GM21529 (cell line): ENCODE measurements around the gene RIMS4.

Experiments
- ATAC-seq: cut with Tn5 transposase; IDR thresholded peaks from one replicate; pipeline ENCODE4 v1.9.1; 2021; ENCODE audit not compliant: unreplicated experiment

The RIMS4 gene

DNA sequence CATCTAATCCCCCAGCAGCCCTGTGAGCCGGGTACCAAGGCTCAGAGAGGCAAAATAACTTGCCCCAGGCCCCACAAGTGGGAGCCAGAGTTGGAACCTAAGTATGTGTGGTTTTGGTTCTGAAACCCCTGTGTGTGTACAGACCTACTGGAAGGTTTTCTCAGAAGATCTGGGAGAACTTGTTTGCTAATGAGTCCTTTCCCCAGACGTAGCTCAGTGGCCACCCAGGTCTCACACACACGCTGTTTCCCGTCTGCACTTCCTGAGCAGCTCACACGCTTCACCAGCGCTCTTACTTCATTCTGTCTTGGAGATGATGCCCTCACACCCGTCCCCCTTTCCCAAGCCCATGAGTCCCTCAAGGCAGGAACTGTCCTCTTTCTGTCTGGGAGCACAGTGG is 87.0 kb downstream of the RIMS4 start:
- no peak for ATAC-seq

DNA sequence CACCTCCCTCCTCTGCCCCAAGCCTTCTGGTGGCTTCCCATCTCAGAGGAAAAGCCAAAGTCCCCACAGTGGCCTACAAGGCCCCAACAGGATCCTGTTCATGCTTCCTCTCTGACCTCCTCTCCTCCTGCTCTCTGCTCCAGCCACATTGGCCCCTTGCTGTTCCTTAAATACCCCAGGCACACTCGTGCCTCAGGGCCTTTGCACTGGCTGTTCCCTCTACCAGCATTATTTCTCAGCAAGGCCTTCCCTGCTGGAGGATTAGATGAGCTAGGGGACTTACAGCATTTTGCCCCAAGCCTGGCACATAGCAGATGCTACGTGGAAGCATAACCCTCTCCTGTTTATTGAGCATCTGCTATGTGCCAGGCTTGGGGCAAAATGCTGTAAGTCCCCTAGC is 87.4 kb downstream of the RIMS4 start:
- ATAC-seq: no peak

DNA sequence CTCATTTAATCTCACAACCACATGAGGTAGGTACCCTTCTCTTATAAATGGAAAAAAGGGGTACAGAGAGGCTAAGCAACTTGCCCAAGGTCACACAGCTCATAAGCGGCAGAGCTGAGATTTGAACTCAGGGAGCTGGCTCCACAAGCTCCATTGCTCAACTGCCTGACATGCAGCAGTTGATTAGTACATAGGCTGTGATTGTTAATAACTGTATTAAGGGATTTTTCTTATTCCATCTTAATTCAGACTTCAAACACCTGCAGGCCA is 88.6 kb downstream of the RIMS4 start:
- no peak for ATAC-seq

DNA sequence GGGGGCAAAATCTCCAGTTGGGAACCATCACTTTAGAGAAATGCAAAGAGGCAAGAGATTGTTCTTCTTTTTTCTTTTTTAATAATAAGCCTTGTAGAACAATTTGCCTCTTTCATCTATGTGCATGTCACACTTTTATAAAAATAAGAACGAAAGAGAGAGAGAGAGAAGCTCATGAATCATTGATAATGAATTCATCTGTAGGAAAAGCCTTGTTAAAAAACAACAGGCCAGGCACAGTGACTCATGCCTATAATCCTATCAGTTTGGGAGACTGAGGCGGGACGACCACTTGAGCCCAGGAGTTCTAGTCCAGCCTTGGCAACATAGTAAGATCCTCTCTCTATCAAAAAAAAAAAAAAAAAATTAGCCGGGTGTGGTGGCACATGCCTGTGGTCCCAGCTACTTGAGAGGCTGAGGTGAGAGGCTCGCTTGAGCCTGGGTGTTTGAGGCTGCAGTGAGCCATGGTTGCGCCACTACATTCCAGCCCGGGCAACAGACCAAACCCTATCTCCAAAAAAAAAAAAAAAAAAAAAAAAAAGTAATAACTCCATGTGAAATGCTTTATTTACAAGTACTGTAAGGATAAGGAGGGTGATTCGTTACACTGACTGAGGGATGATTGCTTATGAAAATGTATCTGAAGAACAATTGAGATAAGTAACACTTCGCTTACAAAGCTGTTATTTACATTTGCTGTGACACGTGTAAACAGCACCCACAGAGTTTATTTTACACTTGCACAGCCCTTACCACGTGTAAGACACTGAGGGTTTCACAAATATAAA is 89.2 kb downstream of the RIMS4 start:
- no peak for ATAC-seq

DNA sequence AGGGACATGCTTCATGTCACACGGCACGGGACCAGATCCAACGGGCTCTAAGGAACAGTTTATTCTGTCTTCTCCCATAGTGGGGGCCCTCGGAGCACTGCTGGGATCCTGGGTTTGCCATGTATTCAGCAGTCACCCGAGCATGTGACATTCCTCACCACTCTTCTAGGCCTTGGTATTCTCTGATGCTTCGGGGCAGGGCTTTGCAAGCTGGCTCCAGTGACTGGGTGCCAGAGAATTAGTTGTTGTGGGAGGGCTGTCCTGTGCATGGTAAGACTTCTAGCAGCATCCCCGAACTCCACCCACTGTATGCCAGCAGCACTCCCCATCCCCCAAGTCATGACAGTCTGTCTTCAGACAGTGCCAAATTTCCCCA is 89.7 kb downstream of the RIMS4 start:
- no peak for ATAC-seq

DNA sequence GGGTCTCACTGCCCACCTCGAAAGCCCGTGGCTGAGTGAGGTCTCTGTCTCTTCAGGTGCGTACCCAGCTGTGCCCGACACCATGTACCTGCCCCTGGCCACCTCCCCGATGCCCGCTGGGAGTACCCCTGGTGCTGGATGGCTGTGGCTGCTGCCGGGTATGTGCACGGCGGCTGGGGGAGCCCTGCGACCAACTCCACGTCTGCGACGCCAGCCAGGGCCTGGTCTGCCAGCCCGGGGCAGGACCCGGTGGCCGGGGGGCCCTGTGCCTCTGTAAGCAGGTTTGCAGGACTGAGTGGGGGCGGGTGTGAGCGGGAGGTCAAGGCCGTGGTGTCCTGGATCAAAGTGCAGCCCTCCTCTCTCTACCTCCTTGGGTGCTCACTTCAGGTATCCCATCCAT is 90.5 kb downstream of the RIMS4 start:
- no peak for ATAC-seq

DNA sequence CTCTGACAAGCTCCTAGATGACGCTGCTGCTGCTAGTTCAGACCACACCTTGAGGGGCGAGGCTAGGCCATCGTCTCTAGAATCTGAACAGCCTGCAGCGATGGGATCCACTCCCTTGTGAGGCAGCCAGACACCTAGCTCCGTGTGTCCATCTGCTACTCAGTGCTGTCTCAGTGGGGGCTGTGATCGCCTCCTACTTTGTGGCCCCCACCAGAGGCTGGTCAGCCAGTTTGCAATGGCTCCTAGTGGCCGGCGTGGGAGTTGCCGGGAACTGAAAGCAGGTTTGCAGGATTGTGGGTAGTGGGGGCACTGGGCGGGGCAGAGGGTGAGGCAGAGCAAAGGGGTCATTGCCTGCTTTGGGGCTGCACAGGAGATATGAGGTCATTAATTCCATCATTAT is 92.4 kb downstream of the RIMS4 start:
- ATAC-seq: no peak

DNA sequence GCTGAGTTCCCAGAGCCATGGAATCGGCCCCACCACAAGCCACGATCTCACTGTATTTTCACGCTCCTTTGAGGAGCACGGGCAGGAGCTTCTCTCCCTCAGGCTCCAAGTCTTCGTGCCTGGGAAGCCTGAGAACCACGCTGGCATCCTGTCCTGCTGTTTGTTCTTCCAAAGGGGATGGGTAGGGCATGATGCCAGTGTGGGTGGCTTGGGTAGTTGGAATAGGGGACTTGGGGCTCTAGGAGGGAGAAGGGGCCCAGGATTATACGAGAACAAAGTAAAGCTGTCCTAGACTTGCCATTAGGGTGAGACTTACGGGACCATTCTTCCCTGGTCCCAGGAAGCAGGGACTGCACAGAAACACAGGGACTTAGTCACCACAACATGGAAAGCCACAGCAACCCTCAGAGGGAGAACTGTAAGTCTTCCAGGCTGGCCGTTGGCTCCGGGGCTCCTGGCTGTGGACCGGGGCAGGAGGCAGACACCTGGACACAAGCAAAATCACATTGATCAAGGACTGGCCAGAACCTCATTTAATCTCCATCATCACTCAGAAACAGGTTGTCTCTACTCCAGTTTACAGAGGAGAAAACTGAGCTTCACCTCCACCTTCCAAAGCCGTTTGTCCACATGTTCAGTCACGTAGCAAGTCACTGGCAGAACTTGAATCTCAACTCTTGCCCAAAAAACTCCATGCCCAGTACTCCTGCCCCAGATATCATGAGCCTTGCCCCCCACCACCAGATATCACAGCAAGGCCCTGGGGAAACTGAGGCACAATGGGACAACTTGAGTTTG is 93.8 kb downstream of the RIMS4 start:
- ATAC-seq: no peak

DNA sequence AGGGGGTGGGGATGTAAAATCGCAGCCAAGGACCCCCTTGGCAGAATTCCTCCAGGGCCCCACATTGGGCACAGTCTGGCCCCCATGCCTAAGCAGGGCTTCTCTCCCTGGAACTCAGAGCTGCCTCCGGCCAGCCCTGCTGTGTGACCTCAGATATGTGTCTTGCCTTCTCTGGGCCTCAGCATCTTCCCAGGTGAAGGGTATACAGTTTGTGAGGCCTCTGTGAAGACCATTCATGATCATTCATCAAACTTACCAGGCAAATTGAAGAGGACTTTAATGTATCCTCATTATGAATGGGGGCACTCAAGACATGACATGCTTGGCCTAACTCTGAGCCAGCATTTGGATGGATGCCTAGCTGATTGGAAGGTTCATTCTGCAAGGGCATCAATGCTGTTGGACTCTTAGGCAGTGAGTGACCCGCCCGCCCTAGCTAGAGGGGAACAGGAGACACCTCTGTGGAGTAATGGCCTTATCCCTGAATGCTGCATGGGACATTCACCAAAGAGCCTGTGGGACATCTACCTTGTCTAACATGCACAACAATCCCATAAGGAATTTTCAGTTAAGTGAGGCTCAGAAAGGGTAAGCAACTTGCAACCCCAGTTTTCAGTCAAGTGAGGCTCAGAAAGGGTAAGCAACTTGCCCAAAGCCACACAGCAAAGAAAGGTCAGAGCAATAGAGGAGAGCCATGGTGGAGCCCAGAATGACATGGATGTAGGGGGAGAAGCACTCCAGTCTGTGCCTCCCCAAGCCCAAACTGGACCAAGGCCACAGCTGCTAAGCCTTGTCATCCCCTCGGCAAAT is 94.6 kb downstream of the RIMS4 start:
- no peak for ATAC-seq

DNA sequence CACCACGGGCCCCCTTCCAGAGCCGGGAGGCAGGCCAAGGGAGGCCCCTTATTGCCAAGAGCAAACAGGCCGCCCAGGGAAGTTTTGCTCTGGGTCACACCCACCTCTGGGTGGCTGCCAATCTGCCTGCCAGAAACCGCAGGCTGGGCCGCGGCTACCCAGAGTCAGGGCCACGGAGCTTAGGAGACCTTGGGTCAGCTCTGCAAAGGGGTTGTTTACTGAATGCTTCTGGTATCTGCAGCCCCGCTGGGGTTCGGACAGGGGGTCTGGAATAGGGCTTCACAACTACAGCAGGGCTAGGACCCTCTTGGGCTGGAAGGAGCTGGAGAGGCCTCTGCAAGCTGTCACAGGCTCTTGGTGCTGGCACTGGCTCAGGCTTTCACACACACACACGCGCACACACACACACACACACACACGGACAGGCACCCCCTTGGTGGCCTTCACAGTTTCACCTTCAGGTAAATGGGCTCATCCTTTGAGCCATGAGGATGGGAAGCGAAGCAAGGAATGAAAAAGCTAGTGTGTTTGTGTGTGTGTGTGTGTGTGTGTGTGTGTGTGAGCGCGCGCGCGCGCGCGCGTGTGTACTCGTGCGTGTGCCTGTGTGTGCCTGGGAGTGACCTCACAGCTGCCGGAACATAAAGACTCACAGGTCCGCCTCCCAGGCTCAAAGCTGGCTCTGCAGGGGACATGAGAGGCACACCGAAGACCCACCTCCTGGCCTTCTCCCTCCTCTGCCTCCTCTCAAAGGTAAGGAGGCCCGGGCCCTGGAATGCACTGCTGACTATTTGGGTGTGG is 95.4 kb downstream of the RIMS4 start, which contains the start of gene CCN5:
Gene CCN5 (plus strand): TSS at position 669 of the 798 bp plus-strand sequence. CDS start 22 bp downstream, at position 691.
- ATAC-seq: no peak

DNA sequence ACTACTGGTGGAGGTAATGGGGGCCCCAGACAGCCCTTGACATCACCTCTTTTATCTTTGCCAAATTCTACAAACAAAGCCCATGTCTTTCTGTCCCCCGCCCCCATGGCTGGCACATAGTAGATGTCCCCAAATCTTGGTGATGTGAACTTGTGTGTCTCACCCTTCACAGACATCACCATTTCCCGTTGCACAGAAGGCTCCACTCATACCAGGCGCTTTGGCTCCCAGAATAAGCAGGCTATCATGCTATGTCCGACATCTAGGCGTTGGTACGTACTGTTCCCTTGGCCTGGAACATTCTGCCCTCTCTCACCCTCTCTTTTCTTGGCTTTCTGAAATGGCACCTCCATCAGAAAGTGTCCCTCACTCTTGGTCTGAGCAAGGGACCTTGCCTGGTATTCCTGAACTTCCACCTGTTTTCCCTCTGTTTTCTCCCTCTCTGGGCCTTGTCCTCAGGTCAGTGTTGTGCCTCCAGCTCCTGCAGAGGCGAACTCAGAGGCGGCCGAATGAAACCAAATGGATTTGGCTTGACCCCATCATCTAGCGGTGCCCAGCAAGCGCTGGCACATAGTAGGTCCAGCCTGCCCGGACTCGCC is 96.1 kb downstream of the RIMS4 start:
- ATAC-seq: no peak

DNA sequence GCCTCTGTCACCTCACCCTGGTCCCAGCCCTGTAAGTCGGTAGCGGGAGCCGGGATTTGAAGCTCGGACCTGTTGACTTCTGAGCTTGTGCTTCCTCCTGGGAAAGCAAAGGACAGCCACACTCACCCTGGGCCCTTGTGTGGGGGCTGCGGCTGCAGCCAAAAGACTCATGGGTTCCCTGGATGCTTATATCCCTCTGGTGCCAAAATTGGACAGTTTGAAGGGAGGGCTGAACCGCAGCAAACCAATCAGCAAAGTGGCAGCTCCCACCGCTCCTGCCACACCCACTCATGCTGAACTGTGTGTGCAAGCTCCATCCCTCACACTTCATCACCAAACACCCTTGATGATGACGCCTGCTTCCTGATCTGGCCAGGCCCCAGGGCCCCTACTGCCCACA is 99.1 kb downstream of the RIMS4 start:
- ATAC-seq: no peak

DNA sequence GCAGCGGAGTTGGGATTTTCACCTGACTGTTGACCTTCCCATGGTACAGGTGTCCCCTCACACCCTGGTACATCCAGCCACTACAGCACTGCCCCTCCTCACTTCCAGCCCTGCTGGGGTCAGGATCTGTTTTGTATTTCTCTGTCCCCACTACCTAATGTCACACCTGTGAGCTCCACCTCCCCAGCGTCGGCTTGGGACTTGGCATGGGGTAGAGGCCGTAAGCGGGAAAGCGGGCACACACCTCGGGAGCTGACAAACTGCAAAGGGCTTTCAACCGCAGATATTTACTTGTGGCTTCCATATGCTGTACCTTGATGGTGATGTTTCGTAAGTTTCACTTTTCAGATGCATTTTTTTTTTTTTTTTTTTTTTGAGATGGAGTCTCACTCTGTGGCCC is 100.5 kb downstream of the RIMS4 start:
- no peak for ATAC-seq

DNA sequence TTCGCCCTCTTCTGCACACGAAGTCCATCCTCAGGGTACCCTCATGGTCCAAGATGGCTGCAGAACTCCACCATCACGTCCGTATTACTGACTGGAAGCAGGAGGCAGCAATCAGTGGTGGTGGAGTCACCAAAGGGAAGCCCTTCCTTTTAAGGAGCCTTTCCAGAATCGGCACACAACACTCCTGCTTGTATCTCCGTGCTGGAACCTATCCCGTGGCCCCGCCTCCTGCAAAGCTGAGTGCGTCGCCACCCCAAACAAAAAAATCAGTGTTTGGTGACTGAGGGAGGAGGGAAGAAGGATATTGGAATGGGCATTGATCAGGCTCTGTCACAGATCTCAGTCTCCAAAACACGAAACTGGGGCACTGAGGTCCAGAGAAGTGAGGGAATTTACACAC is 101.0 kb downstream of the RIMS4 start:
- no peak for ATAC-seq

DNA sequence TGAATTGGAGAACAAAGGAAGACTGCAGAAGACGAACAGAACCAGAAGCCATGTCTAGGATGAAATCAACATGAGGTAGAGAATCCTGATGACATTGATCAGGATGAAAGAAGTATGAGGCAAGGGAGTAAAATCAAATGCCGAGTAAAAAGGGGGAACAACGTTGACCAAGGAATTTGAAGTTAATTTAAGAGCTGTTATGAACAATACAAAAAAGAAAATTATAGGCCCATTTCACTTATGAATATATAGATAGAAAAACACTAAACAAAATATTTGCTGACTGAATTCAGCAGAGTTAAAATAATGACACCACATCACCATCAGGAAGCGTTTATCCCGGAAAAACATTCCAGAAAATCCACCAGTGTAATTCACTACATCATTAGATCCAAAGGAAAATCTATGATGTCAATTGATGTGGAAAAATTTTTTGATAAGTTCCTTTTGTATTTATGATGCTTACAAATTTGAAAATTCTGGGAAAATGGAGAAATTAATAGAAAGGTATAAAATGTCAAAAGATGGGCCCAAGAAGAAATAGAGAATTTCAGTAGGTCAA is 103.2 kb downstream of the RIMS4 start:
- no peak for ATAC-seq

DNA sequence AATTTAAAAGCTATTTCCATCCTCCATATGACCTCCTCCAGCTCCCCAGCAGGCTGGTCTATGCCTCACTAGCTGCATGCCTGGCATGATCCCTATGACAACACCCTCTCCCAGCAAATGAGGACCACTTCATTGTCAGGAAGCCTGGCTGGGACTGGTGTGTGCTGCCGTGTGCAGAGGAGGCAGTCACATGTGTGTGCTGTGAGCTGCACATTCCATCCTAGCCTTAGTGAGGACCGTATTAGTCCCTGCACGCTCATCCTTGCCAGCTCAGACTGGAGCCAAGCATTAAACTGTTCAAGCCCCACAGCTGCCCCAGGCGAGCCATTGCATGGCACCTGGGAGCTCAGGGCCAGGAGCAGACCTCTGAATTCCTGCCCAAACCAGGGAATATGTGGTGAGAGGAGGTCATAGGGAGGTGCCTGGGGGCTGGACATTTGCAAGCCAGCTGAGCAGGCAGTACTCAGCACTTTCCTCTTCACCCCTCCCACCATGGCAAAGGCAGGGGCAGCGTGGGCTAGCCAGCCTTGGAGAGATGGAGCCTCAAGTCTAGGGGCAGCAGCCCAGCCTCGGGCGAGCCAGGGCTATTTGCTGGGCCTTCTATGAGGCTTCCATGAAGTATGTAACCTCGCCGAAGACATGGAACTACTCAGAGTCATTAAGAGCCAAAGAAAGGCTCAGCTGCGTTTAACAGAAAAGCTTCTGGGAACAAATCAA is 103.9 kb downstream of the RIMS4 start:
- no peak for ATAC-seq

DNA sequence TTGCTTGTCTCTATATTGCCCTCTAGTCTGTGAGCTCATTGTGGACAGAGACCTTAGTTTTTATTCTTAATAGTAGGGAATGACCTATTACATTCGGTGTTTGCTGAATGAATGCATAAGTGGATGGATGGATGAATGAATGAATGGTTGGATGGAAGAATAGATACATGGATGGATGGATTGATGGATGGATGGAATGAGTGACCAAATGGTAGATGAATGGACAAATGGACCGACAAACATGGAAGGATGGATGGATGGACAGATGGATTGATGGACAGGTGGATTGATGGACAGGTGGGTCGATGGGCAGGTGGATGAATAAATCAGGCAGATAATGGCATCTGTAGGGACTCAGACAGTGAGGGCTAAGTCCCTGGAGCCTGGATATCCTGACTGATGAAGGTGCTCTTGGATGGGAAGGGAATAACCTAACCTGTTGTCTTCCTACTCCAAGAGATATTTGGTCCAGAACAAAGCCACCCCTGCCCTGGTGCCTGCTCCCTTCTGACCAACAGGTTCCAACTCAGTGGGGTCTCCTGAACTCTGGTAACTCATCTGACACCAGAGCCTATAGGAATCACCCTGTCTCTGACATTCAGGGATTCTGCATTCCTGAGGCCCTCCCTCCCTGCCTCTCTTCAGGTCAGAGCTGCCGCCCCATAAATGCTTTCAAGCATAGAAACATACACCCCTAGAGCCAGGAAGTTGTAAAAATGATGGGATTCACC is 104.8 kb downstream of the RIMS4 start:
- no peak for ATAC-seq

DNA sequence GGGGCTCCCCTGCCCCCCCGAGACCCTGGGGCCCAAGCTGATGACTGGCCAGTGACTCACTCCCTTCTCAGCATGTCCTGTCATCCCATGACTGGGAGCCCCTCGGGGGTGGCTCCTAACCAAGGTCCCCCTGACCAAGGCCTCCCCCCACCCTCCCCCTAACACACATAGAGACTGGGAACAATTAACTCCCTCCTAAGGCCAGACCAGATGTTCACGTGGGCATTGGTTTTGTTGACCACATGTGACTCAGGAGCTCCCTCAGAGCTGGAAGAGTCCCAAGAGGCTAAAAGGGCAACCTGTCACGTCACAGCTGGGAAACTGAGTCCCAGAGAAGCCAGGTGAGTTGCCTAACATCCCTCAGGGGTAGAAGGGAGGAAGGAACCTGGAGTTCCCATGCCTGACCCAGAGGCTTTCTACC is 105.8 kb downstream of the RIMS4 start:
- ATAC-seq: no peak

DNA sequence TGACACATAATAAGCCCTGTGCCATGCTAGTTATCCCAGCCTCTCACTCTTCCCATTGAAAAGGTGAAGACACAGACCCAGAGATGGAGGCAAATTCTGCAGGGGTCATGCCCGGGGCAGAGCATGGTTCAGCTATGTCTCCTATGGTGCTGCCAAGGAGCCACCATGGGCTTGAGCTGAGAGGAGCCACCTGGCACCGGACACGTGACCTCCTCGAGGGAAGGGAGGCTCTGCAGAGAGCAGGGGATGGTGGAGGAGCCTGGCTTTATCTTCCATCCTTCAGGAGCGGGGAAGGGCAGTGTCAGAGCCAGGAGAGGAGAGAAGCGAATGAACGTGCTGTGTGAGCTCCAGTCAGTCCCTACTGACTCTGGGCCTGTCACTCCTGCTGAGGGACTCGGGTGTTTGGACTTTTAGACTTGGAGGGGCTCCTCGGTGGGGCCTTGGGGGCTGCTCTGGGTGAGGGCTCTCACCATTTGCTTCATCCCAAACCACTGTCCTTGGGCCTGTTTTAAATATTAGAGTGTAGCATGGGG is 106.3 kb downstream of the RIMS4 start:
- ATAC-seq: no peak
